GM23338 (cell line): ENCODE data around the gene SLC5A2.

Source experiments
- EZH2 ChIP-seq: fragments of 200-600 bp; sonication (generic); IDR thresholded peaks from one replicate; pipeline ENCODE4 v1.8.0; 2017; ENCODE audit warnings: antibody characterized with exemption, mild to moderate bottlenecking, low read depth; ENCODE audit not compliant: unreplicated experiment
- JUNB ChIP-seq: IDR thresholded peaks from one replicate; pipeline ENCODE4 v1.6.1; 2016; ENCODE audit warnings: antibody characterized with exemption; ENCODE audit not compliant: unreplicated experiment
- NANOG ChIP-seq: IDR thresholded peaks from 2 replicates; pipeline ENCODE4 v1.6.1; 2016; ENCODE audit warnings: antibody characterized with exemption, borderline replicate concordance
- POLR2AphosphoS5 ChIP-seq: IDR thresholded peaks from 2 replicates; pipeline ENCODE4 v1.6.1; 2016; ENCODE audit warnings: antibody characterized with exemption, low read depth
- ZNF114 ChIP-seq: fragments of 250-450 bp; sonication (Bioruptor Pico); IDR thresholded peaks from 2 replicates; pipeline ENCODE4 v1.5.0; 2020; ENCODE audit warnings: mild to moderate bottlenecking, moderate library complexity
- TF ChIP-seq, protein P1 (sequence below), 2 experiments: fragments of 200-600 bp in 1 of 2; sonication (generic) in 1 of 2; conservative IDR thresholded peaks; 2 replicates each; pipeline versions ENCODE4 v1.5.1 to v1.6.1; 2016 to 2017; ENCODE audit warnings: antibody characterized with exemption in 2 of 2, low read depth in 2 of 2, mild to moderate bottlenecking in 2 of 2, moderate library complexity in 1 of 2
- TF ChIP-seq, protein P2 (sequence below): IDR thresholded peaks from 2 replicates; pipeline ENCODE4 v1.6.1; 2016; ENCODE audit warnings: antibody characterized with exemption

GRCh38 chr16:31479751-31480150, 3.2 kb upstream of the SLC5A2 start:
- TF ChIP-seq ZNF114 (CRISPR knock-in tag): no peak
- TF ChIP-seq, protein P1, sequence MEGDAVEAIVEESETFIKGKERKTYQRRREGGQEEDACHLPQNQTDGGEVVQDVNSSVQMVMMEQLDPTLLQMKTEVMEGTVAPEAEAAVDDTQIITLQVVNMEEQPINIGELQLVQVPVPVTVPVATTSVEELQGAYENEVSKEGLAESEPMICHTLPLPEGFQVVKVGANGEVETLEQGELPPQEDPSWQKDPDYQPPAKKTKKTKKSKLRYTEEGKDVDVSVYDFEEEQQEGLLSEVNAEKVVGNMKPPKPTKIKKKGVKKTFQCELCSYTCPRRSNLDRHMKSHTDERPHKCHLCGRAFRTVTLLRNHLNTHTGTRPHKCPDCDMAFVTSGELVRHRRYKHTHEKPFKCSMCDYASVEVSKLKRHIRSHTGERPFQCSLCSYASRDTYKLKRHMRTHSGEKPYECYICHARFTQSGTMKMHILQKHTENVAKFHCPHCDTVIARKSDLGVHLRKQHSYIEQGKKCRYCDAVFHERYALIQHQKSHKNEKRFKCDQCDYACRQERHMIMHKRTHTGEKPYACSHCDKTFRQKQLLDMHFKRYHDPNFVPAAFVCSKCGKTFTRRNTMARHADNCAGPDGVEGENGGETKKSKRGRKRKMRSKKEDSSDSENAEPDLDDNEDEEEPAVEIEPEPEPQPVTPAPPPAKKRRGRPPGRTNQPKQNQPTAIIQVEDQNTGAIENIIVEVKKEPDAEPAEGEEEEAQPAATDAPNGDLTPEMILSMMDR (conservative IDR thresholded peaks at IDR 0.05; ENCODE audit: low read depth in 2 of 2): no peak
- TF ChIP-seq, protein P2, sequence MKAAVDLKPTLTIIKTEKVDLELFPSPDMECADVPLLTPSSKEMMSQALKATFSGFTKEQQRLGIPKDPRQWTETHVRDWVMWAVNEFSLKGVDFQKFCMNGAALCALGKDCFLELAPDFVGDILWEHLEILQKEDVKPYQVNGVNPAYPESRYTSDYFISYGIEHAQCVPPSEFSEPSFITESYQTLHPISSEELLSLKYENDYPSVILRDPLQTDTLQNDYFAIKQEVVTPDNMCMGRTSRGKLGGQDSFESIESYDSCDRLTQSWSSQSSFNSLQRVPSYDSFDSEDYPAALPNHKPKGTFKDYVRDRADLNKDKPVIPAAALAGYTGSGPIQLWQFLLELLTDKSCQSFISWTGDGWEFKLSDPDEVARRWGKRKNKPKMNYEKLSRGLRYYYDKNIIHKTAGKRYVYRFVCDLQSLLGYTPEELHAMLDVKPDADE: no peak
- TF ChIP-seq POLR2AphosphoS5: no peak
- no peak for TF ChIP-seq NANOG
- TF ChIP-seq EZH2: no peak
- TF ChIP-seq JUNB: no peak
